ENCODE data around the gene NYAP1.

DNA sequence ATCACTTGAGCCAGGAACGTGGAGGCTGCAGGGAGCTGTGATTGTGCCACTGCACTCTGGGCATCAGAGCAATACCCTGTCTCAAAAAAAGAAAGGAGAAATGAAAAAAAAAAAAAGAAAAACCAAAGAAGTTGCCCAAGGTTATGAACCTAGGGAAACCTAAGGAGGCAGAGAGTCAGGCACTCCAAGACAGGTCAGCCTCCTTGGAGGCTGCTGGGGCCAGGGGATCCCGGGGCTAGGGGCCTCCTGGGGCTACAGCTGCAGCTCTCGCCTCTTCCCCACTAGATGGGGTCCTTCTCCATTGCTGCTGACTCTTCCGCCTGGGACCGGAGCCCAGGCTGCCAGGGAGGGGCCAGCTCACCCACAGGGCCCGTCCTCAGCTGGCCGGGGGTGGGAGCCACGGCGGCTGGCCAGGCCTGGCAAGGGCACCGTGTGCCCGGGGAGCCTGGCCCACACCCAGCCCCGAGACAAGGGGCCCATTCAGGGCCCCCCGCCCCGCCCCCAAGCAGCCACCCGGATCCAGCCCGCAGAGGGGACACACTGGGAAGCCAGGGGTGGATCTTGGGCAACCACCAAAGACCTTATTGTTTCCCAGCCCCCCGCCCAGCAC lies 17.9 kb upstream of the NYAP1 start:
- TF ChIP-seq, protein P1, sequence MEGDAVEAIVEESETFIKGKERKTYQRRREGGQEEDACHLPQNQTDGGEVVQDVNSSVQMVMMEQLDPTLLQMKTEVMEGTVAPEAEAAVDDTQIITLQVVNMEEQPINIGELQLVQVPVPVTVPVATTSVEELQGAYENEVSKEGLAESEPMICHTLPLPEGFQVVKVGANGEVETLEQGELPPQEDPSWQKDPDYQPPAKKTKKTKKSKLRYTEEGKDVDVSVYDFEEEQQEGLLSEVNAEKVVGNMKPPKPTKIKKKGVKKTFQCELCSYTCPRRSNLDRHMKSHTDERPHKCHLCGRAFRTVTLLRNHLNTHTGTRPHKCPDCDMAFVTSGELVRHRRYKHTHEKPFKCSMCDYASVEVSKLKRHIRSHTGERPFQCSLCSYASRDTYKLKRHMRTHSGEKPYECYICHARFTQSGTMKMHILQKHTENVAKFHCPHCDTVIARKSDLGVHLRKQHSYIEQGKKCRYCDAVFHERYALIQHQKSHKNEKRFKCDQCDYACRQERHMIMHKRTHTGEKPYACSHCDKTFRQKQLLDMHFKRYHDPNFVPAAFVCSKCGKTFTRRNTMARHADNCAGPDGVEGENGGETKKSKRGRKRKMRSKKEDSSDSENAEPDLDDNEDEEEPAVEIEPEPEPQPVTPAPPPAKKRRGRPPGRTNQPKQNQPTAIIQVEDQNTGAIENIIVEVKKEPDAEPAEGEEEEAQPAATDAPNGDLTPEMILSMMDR (conservative IDR thresholded peaks at IDR 0.05 in 1 of 2, IDR thresholded peaks at IDR 0.05 in 1 of 2; ENCODE audit: extremely low read depth in 1 of 2, insufficient read depth in 1 of 2, low read depth in 1 of 2, low read length in 2 of 2), result peak; percentile 27 to 69
- no peak for TF ChIP-seq EZH2 (IDR thresholded peaks at IDR 0.05; ENCODE audit: borderline replicate concordance, low read length)

All from mammary epithelial cell (primary cell).